Karpas-422 (cell line): Measurements from ENCODE around the gene RGS6. TPM values are rescaled to one million over a fixed set of nuclear protein-coding genes. Genes with fewer than 3 reads are reported as not detected.

Experiments used
- DNase-seq: peaks from one replicate; pipeline ENCODE4 v3.0.0-alpha.2; 2015
- H2AFZ ChIP-seq: fragments of 200-600 bp; sonication (generic); 2 replicates; pipeline ENCODE4 v1.6.1; 2014; ENCODE audit warnings: antibody characterized with exemption, low read length, mixed read lengths
- H3K27ac ChIP-seq: fragments of 200-600 bp; sonication (generic); 2 replicates; pipeline ENCODE4 v1.5.1; 2014; ENCODE audit warnings: mild to moderate bottlenecking, low read length, moderate library complexity
- H3K27me3 ChIP-seq: fragments of 200-600 bp; sonication (generic); 2 replicates; pipeline ENCODE4 v1.6.1; 2014; ENCODE audit warnings: low read length, mixed read lengths
- H3K36me3 ChIP-seq: fragments of 200-600 bp; sonication (generic); 2 replicates; pipeline ENCODE4 v1.6.1; 2014; ENCODE audit warnings: low read length, mixed read lengths; ENCODE audit not compliant: insufficient read depth
- H3K4me1 ChIP-seq: fragments of 200-600 bp; sonication (generic); 2 replicates; pipeline ENCODE4 v1.6.1; 2014; ENCODE audit warnings: mild to moderate bottlenecking, low read length, mixed read lengths
- H3K4me2 ChIP-seq: fragments of 200-600 bp; sonication (generic); 2 replicates; pipeline ENCODE4 v1.6.1; 2014; ENCODE audit warnings: low read length, low read depth, mild to moderate bottlenecking; ENCODE audit not compliant: poor library complexity, severe bottlenecking
- H3K4me3 ChIP-seq: fragments of 200-600 bp; sonication (generic); 2 replicates; pipeline ENCODE4 v1.5.1; 2014; ENCODE audit warnings: mild to moderate bottlenecking, antibody characterized with exemption, low read length, mixed read lengths
- H3K79me2 ChIP-seq: fragments of 200-600 bp; sonication (generic); 2 replicates; pipeline ENCODE4 v1.6.1; 2014; ENCODE audit warnings: mild to moderate bottlenecking, low read length, mixed read lengths
- H3K9ac ChIP-seq: fragments of 200-600 bp; sonication (generic); 2 replicates; pipeline ENCODE4 v1.6.0; 2014; ENCODE audit warnings: low read length
- H3K9me2 ChIP-seq: fragments of 200-600 bp; sonication (generic), shearing (Covaris generic); replicated peaks from 2 replicates; pipeline ENCODE4 v1.6.0; 2014; ENCODE audit warnings: mild to moderate bottlenecking, low read length, moderate library complexity; ENCODE audit not compliant: insufficient read depth
- H3K9me3 ChIP-seq: fragments of 300-700, 200-600 bp; sonication (generic); 2 replicates; pipeline ENCODE4 v1.6.1; 2014; ENCODE audit warnings: low read length, mixed read lengths
- H4K20me1 ChIP-seq: fragments of 200-600 bp; sonication (generic); 2 replicates; pipeline ENCODE4 v1.6.1; 2014; ENCODE audit warnings: mild to moderate bottlenecking, antibody characterized with exemption, low read length, low read depth; ENCODE audit not compliant: insufficient read depth
- total RNA-seq: library from RNA; depleted of rRNA; stranded (reverse); fragments of >200 nt; shearing (Covaris generic); gene quantifications from 2 replicates; pipeline ENCODE4 v1.2.3, GENCODE V29; 2014; ENCODE audit warnings: low replicate concordance

The RGS6 gene
- total RNA-seq, 1 experiment from 2014 or later: 0.07 TPM

- Histone ChIP-seq H3K36me3 (no peaks in the 10 kb centered on the region), H3K9ac (no peak overlapping the region)
Observed at GRCh38 chr14:72081137-72081536, 148.9 kb downstream of the RGS6 start.

GRCh38 chr14:72084935-72085334 lies 152.7 kb downstream of the RGS6 start:
- Histone ChIP-seq H2AFZ (no peak overlapping the region), H4K20me1 (no peaks in the 10 kb centered on the region), H3K79me2 (no peaks in the 10 kb centered on the region), H3K36me3 (no peaks in the 10 kb centered on the region), H3K4me2 (no peak overlapping the region), H3K9ac (no peak overlapping the region), H3K9me2 (no peaks in the 10 kb centered on the region), H3K4me1 (no peaks in the 10 kb centered on the region), H3K9me3 (no peaks in the 10 kb centered on the region), H3K27ac (no peak overlapping the region), H3K27me3 (no peaks in the 10 kb centered on the region), H3K4me3 (no peak overlapping the region)
- no peak for DNase-seq

More at GRCh38 chr14:72081137-72081536, 148.9 kb downstream of the RGS6 start:
- Histone ChIP-seq H2AFZ (no peak overlapping the region), H3K9me3 (no peaks in the 10 kb centered on the region), H3K9me2 (no peaks in the 10 kb centered on the region), H3K4me3 (no peak overlapping the region), H3K4me2 (no peak overlapping the region), H3K79me2 (no peaks in the 10 kb centered on the region), H3K27me3 (no peaks in the 10 kb centered on the region), H3K4me1 (no peaks in the 10 kb centered on the region), H3K27ac (no peak overlapping the region), H4K20me1 (no peaks in the 10 kb centered on the region)
- DNase-seq: no peak

GRCh38 chr14:72089625-72090024 lies 157.4 kb downstream of the RGS6 start:
- no peaks in the 10 kb centered on the region for H3K36me3 ChIP-seq
- H3K27me3 ChIP-seq: no peaks in the 10 kb centered on the region
- no peaks in the 10 kb centered on the region for H3K9me3 ChIP-seq
- H4K20me1 ChIP-seq: no peaks in the 10 kb centered on the region
- no peak overlapping the region for H3K4me2 ChIP-seq
- no peak overlapping the region for H3K4me3 ChIP-seq
- DNase-seq: no peak
- H3K9ac ChIP-seq: no peak overlapping the region
- H3K79me2 ChIP-seq: no peaks in the 10 kb centered on the region
- no peak overlapping the region for H3K27ac ChIP-seq
- H3K4me1 ChIP-seq: no peaks in the 10 kb centered on the region
- H3K9me2 ChIP-seq: no peaks in the 10 kb centered on the region
- H2AFZ ChIP-seq: no peak overlapping the region

- H3K27me3 ChIP-seq: 0 out of 2 replicates have a peak, but pooled peaks cover 4% of the 10 kb centered on the region
- H4K20me1 ChIP-seq: no peaks in the 10 kb centered on the region
- H3K27ac ChIP-seq: no peak overlapping the region
- DNase-seq: no peak
- no peak overlapping the region for H2AFZ ChIP-seq
- no peaks in the 10 kb centered on the region for H3K9me2 ChIP-seq
- no peaks in the 10 kb centered on the region for H3K4me1 ChIP-seq
- no peak overlapping the region for H3K4me3 ChIP-seq
- H3K36me3 ChIP-seq: no peaks in the 10 kb centered on the region
- no peak overlapping the region for H3K4me2 ChIP-seq
- H3K9ac ChIP-seq: no peak overlapping the region
- no peaks in the 10 kb centered on the region for H3K79me2 ChIP-seq
- no peaks in the 10 kb centered on the region for H3K9me3 ChIP-seq
Observed at GRCh38 chr14:72094844-72095582, 162.8 kb downstream of the RGS6 start.

- DNase-seq: no peak
- Histone ChIP-seq H3K4me1 (no peaks in the 10 kb centered on the region), H3K27ac (no peak overlapping the region), H3K4me3 (no peak overlapping the region), H4K20me1 (no peaks in the 10 kb centered on the region), H3K9me3 (no peaks in the 10 kb centered on the region), H3K9me2 (no peaks in the 10 kb centered on the region), H3K4me2 (no peak overlapping the region), H3K9ac (no peak overlapping the region), H3K36me3 (no peaks in the 10 kb centered on the region), H2AFZ (no peak overlapping the region), H3K27me3 (0 out of 2 replicates have a peak, but pooled peaks cover 4% of the 10 kb centered on the region), H3K79me2 (no peaks in the 10 kb centered on the region)
Observed at GRCh38 chr14:72097173-72097783, 165.0 kb downstream of the RGS6 start.

- Histone ChIP-seq H2AFZ (no peak overlapping the region), H3K27me3 (0 out of 2 replicates have a peak, but pooled peaks cover 4% of the 10 kb centered on the region)
Observed at GRCh38 chr14:72098210-72098609, 166.0 kb downstream of the RGS6 start.

GRCh38 chr14:72099566-72099965 lies 167.3 kb downstream of the RGS6 start:
- H3K9me2 ChIP-seq: no peaks in the 10 kb centered on the region
- no peaks in the 10 kb centered on the region for H3K9me3 ChIP-seq

More at GRCh38 chr14:72098210-72098609, 166.0 kb downstream of the RGS6 start:
- no peak for DNase-seq
- Histone ChIP-seq H3K27ac (no peak overlapping the region), H3K4me2 (no peak overlapping the region), H3K36me3 (no peaks in the 10 kb centered on the region), H3K9ac (no peak overlapping the region), H3K4me3 (no peak overlapping the region), H4K20me1 (no peaks in the 10 kb centered on the region), H3K9me3 (no peaks in the 10 kb centered on the region), H3K79me2 (no peaks in the 10 kb centered on the region), H3K9me2 (no peaks in the 10 kb centered on the region), H3K4me1 (no peaks in the 10 kb centered on the region)

GRCh38 chr14:72104011-72104613 lies 171.9 kb downstream of the RGS6 start:
- no peaks in the 10 kb centered on the region for H3K79me2 ChIP-seq
- H3K36me3 ChIP-seq: no peaks in the 10 kb centered on the region
- no peak overlapping the region for H3K4me2 ChIP-seq
- peak; percentile 84 for DNase-seq
- no peaks in the 10 kb centered on the region for H3K9me2 ChIP-seq
- H2AFZ ChIP-seq: no peak overlapping the region
- no peaks in the 10 kb centered on the region for H3K4me1 ChIP-seq
- H3K9ac ChIP-seq: no peak overlapping the region
- no peaks in the 10 kb centered on the region for H4K20me1 ChIP-seq
- no peak overlapping the region for H3K4me3 ChIP-seq
- H3K27me3 ChIP-seq: no peaks in the 10 kb centered on the region; the same call in 1 of the 2 replicates
- H3K27ac ChIP-seq: no peak overlapping the region
- H3K9me3 ChIP-seq: no peaks in the 10 kb centered on the region

More at GRCh38 chr14:72099566-72099965, 167.3 kb downstream of the RGS6 start:
- Histone ChIP-seq H3K27me3 (0 out of 2 replicates have a peak, but pooled peaks cover 4% of the 10 kb centered on the region), H3K27ac (no peak overlapping the region), H3K4me1 (no peaks in the 10 kb centered on the region), H3K79me2 (no peaks in the 10 kb centered on the region), H3K36me3 (no peaks in the 10 kb centered on the region), H3K4me2 (no peak overlapping the region), H3K9ac (no peak overlapping the region), H3K4me3 (no peak overlapping the region), H2AFZ (no peak overlapping the region), H4K20me1 (no peaks in the 10 kb centered on the region)
- DNase-seq: no peak
